Left kidney (tissue), 2 donors: Measurements from ENCODE around the gene XPC. TPM values are rescaled to one million over a fixed set of nuclear protein-coding genes. Genes with fewer than 3 reads are reported as not detected.
A peak's percentile ranks its signal among the peaks of the same experiment; 100 is the strongest.
"Not testable (repeated sequence)": the region's sequence is repeated elsewhere in the genome, so short reads cannot be mapped to it uniquely, and the experiment has no call there.

Experiments
- DNase-seq: peaks from one replicate; pipeline ENCODE4 v3.0.0-alpha.2; 2013
- polyA plus RNA-seq: library from polyadenylated mRNA; unstranded; fragments of 120-200 nt; gene quantifications from one replicate; pipeline ENCODE4 v1.2.1, GENCODE V29; 2013; ENCODE audit not compliant: insufficient read length

Gene XPC
- polyA plus RNA-seq, 1 donor: 57.9 TPM

DNA sequence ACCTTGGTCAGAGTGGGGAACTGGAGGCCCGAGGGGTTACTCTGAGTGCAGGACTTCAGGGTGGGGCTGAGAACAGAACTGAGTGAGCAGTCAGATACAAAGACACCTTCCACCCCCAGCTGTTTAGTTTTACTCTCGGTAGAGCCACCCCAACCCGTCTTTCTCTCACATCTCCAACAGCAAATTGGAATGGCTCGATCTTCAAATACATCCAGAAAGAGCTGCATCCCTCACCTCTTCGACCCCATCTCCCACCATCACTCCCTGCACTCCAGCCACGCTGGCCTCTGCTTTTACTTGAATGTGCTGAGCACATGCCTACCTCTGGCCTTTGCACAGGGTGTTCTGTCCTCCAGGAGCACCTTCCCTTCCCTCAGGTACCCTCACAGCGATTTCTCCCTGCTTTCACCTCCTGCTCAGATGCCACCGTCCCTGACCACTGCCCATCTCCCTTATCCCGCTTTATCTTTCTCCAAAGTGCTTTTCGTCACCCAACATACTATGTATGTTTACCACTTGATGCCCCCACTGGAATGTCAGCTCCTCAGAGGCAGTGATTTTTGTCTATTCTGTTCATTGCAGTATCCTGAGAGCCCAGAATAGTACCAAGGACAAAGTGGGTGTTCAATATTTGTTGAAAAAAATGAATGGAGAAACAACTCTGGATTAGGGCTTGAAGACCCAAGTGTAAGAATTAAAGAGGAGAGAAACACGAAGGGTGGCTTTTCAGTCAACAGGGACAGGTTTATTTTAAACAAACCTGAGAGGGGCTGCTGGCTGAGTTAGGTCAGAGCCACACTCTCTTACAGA, 58.1 kb downstream of the XPC start:
- no peak for DNase-seq

GRCh38 chr3:14119651-14120050, 58.8 kb downstream of the XPC start:
- no peak for DNase-seq

DNA sequence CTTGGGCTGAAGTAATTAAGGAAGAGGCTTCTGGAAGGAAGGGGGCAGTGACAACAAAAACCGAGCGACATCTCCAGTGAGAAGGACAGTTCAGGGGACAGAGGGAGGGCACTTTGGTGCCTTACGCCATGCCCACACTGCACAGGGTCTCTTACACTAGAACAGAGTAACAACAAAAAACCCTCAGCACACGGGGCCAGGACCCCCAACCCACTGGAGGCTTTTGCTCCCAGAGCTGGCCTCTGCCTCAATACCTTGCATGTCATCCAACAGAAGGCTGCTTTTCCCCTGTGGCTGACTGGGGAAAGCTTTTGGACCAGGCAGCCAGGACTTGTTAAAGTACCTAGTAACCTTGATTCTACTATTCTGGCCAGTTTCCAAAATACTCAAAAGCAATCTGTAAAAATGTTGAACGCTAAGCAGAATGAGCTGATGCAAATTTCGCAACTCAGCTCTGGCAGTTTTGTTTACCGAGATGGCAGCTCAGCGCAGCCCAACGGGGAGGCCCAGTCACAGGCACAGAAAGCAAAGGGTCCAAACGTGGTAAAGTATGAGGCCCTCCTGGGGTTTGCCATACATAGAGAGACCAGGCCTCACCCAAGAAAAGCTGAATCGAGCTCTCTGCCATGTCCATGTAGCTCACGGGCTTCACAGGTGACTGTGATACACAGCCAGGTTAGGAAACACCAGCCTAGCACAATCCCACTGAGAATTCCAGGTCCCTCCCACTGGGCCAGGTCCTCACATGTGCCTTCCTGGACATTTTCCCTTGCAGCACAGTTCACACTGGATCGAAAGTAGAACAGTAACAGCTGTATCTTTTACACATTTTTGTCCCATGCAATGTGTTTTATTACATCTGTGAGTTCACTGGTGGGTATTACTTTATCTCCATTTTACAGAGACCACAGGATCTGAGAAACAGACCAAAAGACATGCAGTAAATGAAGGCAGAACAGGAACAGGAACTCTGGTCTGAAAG, 59.7 kb downstream of the XPC start:
- no peak for DNase-seq

- DNase-seq: no peak
Measured at GRCh38 chr3:14117468-14118399, 60.7 kb downstream of the XPC start.

DNA sequence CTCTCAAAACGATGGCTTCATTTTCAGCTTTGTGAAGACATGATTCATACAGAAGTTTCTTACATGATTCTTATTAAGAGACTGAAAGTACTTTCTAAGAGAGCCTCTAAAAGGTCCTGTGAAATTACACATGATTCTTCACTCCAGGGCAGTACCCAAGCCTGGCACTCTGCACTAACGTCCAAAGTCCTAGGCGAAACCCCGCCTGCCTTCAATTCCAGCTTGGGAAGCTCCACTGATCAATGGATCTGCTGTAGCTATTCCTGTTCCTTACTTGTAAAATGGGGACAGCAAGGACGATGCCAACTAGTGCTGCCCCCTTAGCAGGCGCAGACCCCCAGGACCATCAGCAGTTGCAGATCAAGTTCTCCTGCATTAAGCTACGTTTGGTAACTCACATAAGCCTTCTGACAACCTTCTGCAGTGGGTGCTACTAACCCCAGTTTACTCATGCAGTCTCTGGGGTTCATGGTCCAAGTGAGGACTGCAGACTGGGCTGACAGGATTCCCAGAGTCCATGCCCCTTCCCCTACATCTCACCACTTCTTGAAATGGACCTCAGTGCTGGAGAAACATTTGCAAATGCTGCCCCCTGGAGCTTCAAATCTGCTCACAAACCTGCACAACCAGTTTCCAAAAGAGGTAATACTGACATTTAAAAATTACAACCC, 64.3 kb downstream of the XPC start:
- DNase-seq: peak; percentile 24

DNA sequence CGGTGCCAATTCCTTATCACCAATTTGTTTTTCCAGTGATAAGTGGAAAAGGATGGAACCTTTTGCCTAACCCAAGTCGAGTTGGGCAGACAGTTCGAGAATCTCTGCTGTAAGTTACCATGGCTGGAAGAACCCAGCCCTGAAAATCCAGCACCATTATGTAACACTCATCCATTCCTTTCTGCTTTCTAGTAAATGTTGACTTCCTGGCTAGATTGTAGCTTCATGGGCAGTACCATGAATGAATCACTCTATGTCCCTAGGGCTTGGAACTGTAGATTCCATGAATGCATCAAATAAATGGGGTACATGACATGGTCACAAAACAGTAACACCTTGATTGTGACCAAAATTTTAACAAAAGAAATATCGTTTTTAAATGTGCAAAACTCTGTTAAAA, 67.7 kb downstream of the XPC start:
- no peak for DNase-seq

DNA sequence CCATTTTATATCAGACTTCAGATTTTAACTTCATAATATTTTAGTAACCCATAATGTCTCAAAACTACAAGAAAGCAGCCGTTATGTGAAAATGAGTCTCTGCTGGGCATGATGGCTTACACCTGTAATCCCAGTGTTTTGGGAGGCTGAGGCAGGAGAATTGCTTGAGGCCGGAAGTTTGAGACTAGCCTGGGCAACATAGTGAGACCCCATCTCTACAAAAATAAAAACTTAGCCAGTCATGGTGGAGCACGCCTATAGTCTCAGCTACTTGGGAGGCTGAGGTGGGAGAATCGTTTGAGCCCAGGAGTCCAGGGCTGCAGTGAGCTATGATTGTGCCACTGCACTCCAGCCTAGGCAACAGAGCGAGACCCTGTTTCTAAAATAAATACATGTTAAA, 68.6 kb downstream of the XPC start:
- DNase-seq: not testable (repeated sequence)

DNA sequence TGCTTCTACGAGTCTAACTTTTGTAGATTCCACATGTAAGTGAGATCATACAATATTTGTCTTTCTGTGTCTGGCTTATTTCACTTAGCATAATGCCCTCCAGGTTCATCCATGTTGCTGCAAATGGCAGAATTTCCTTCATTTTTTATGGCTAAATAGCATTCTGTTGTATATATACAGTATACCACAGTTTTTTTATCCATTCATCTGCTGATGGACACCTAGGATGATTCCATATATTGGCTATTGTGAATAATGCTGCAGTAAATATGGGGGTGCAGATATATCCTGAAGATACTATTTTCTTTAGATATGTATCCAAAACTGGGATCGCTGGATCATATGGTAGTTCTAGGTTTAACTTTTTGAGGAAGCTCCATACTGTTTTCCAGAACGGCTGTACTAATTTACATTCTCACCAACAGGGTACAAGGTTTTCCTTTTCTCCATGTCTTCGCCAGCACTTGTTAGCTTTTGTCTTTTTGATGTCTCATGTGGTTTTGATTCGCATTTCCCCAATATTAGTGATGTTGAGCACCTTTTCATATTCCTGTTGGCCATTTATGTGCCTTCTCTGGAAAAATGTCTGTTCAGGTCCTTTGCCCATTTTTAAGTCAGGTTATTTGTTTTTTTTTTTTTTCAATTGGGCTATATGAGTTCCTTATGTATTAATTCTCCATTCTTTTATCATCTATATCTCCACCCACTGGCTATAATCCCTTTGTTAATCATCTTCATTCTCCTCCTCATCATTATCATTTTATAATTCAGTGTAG, 80.6 kb downstream of the XPC start:
- no peak for DNase-seq

DNA sequence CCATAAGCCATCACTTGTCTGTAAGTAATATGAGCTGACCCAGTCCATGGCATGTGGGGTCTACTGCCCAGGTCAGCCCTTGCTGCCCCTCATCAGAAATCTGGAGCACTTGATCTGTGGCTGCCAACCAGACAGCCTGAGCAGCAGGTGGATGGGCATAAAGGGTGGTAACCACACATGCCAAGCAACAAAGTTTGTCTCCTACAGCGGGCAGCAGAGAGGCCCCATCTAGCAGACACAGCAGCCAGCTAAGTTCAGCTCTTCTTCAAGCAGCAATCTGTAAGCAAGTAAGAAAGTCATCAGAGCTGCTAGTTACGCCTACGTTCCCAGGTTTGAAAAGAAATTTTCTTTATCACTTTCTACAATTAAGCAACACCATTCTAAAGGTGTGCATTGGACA, 81.7 kb downstream of the XPC start:
- DNase-seq: no peak

Other genes starting within 250 kb of the XPC start
- gene CHCHD4, start 53.7 kb downstream of the XPC start, polyA plus RNA-seq: 16.7 TPM
- 53.5 TPM for gene TMEM43, start 53.5 kb downstream of the XPC start, polyA plus RNA-seq
- gene LSM3, start 216 bp upstream of the XPC start, polyA plus RNA-seq: 16.4 TPM
- 24.6 TPM for gene SLC6A6, start 224.0 kb upstream of the XPC start, polyA plus RNA-seq